ENCODE measurements around the gene ITPRIPL2.

Gene ITPRIPL2

DNA sequence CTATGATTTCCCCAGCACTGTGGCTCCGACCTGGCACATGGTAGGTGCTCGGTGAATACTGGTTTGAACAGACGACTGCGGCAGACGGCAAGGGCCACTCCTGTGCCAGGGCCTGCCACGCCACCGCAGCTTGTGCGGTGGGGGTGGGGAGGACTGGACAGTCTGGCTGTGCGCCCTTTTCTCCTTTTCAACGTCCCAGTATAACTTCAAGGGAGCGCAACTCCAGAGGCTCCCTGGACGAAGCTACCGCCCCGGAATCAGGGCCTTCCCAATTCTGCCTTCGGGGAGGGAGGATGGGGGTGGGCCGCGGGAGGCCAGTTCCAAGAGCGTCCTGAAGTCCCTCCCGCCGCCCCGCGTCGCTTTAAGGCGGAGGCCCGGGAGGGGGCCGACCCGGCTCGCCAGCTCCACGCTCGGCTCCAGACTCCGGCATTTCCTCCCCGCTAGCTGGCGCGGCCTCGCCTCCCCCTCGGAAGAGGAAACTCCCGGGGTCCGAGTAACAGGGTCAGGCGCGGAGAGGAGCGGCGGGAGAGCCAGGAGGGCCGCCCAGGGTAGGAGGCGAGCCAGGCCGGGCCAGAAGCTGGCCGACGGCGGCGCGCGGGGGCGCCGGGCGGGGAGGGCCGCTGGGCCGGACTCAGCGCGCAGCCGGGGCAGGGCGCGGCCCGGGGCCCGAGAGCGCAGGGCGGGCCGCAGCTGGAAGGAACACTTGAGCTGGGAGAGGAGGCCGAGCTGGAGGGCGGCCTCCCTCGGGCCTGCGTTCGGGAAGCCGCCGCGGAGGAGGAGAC is at the start of gene ITPRIPL2:
Gene ITPRIPL2 (plus strand): TSS at position 388 of the 782 bp plus-strand sequence. CDS start 498 bp downstream, outside the sequence.
- DNase-seq: peak; percentile 41

DNA sequence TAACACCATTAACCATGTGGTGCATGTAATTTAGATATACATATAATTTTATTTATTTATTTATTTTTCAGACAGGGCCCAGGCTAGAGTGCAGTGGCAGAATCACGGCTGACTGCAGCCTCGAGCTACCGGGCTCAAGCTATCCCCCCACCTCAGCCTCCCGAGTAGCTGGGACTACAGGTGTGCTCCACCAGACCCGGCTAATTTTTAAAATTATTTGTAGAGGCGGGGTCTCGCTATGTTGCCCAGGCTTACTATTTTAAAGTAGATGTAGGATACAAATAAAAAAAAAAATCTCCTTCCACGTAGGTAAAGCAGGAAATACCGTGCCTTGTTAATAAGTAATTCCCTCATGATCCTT is 46.8 kb upstream of the ITPRIPL2 start:
- no peak for DNase-seq

DNA sequence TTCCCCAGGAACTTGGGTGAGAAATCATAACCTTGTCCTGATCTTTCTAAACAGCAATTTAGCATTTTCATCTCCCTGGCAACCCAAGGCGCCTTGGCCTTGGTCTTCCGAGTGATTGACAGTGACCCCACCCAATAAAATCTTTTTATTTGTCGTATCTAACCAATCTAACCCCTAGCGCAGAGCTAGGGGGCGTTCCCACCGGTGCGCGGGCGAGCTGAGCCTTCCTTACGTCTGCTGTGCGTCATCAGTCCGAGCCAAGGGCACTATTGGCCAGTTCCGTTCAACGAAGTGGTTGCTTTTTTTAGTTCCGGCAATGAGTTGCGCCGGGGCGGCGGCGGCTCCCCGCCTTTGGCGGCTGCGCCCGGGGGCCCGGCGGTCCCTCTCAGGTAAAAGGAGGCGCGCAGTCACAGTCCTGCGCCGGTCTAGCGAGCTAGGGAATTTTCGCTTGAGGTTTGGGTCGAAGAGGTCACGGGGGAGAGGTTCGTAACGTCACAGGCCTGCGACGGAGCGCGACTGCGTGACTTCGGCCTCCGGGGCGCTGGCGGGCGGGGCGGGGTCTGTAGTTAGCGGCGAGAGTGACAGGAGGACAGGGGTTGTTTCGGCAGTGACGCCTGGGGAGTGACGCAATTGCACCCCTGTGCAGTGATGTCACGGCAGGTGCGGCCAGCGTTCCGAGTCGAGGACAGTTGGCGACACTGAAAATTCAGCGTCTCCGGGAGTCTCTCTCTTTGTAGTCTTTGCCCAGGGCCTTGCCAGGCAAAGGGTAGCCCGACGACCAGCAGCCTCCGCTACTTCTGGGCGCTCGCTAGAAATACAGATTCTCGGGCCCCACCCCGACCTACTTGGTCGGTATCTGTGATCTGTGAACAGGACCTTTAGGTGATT is 46.2 kb upstream of the ITPRIPL2 start, which contains the start of gene COQ7:
Gene COQ7 (plus strand): TSS at position 266 of the 888 bp plus-strand sequence. CDS start 51 bp downstream, at position 317.
- peak; percentile 99 for DNase-seq

DNA sequence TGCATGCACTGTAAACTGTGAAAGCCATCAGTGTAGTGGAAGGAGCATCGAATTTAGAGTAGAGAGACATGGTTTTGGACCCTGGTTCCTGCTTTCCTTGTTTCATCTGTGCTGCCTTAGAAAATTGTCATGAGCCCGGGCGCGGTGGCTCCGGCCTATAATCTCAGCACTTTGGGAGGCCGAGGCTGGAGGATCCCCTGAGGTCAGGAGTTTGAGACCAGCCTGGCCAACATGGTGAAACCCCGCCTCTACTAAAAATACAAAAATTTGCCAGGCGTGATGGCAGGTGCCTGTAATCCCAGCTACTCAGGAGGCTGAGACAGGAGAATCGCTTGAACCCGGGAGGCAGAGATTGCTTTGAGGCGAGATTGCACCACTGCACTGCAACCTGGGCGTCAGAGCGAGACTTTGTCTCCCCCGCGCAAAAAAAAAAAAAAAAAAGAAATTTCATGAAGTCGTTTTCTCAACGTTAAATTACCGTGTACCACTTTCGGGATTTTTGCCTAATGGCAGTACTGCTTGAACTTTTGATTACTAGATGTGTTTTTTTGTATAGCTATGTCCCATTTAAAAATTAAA is 45.4 kb upstream of the ITPRIPL2 start:
- DNase-seq: no peak

DNA sequence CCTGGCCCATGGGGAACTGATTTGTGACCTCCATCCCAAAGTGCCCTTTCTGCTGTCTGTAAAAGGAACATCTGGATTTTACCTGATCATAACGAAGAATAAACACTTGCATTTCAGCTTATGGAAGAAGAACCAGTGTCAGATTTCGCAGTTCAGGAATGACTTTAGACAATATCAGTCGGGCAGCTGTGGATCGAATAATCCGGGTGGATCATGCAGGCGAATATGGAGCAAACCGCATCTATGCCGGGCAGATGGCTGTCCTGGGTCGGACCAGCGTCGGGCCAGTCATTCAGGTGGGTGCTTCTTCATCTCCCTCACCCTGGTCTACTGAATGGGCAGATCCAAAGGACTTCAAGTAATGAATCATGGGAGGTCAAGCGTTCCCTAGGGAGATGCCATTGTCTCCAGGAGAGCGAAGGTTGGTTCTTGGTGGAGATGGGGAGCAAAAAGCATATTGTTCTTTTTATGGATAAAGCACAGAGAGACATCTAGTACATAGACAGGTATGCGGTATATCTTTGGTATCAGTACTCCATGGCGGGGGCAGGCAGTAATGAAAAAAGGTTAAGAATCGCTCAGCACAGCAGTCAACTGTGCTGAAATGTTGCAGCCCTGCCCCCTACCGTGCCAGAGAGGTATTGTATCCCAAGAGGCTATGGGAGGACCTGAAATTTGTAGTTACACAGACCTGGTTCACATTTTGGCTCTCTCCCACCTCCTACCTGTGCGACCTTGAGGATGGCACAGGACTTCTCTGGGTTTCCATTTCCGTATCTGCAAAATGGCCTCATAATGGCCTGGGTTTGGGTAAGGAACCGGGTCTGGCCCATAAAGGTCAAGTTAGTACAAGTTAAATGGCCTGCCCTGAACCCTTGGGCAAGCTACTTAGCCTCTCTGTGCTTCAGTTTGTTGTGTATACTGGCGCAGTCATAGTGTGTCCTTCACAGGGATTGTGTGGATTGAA is 41.7 kb upstream of the ITPRIPL2 start:
- DNase-seq: peak; percentile 68

DNA sequence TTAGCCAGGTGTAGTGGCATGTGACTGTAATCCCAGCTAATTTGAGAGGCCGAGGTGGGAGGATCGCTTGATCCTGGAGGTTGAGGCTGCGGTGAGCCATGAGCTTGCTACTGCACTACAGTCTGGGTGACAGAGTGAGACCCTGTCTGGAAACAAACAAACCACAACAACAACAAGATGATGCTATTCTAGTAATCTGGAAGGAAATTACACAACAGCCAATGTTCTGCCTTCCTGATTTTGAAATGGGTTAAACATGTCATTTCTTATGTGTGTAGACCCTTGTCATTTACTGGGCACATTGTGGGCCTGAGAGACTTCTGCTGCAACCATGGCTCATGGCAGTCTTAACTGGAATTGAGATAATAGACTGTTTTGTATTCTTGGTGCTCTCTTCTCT is 40.4 kb upstream of the ITPRIPL2 start:
- no peak for DNase-seq

DNA sequence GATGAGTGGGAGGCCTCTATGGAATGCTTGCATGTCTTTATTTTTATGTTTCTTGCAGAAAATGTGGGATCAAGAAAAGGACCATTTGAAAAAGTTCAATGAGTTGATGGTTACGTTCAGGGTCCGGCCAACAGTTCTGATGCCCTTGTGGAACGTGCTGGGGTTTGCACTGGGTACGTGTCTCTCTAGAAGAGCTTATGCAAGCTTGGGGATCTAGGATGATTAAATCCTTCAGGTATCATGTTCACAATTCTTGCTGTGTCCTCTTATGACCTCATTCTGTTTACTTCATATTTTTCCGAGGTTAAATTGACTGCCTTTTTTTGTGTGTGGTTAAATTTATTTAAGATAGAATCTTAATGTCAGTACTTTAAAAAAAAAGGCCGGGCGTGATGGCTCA is 39.9 kb upstream of the ITPRIPL2 start:
- DNase-seq: no peak

DNA sequence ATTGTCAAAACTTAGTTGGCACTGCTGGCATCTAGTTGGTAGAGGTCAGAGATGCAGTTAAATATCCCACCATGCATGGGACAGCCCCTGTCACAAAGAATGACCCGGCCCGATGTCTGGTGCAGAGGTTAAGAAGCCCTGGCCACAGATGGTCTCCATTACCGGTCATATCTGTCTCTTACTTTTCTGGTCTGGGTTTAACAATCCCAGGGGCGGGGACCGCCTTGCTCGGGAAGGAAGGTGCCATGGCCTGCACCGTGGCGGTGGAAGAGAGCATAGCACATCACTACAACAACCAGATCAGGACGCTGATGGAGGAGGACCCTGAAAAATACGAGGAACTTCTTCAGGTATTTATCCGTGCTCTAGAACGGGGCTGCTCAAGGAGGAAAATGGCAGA is 38.3 kb upstream of the ITPRIPL2 start:
- DNase-seq: no peak

DNA sequence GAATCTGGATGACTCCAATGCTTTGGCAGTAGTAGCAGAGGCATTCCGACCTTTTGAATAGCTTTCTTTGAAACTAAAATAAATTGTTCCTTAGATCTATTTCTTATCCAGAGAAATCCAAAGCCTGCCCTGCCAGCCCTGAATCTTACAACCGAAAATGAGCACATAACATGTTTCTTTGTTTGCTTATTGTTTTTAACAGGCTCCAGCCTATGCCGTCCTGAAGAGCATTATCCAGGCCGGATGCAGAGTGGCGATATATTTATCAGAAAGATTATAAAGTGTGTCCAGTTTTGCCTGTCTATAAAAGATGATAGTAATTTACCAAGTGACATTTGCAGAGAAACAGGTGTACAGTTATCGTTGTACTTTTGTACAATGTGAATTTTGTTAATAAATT is 35.9 kb upstream of the ITPRIPL2 start:
- no peak for DNase-seq

DNA sequence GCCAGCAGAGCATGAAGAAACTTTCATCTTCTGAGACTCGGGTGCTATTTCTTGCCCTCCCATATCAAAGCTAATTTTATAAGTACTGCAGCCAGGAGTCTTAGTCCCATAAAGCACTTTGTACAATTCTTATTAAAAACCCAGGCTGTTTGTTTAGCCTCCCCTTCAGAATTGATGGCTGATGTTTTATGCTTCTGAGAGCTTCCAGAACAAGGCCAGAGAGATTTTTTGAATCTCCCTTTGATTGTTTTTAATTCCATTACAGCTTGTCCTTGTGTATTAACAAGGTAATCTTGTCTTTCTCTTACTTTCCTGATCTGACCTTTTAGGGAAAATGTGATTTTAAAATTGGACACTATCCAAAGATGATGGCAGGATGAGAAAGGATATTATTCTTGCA is 30.1 kb upstream of the ITPRIPL2 start:
- DNase-seq: no peak

DNA sequence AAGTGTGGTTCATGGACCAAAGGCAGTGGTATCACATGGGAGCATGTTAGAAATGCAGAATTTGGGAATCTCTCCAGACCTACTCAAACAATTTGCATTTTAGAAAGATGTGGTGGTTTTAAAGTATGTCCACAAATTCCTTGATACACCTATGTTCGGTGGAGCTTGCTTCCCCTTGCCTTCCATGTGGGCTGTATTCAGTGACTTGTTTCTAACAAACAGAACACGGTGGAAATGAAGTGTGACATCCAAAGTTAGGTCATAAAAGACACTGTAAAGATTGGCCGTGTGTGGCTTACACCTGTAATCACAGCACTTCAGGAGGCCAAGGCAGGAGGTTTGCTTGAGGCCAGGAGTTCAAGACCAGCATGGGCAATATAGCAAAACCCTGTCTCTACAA is 29.6 kb upstream of the ITPRIPL2 start:
- no peak for DNase-seq

DNA sequence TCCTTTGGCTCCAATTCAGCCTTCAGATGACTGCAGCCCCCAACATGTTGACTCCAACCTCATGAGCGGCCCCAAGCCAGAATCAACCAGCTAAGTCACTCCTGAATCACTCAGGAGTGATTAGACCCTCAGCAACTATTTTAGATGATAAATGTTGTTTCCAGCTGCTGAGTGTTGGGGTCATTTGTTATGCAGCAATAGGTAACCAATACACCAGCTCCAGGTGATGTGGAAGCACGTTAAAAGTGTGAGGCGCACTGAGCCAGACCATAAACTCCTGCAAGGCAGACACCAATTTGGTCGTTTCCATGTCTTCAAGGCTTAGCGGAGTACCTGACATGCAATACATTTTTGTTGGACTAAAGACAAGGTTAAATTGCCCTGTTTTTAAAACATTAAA is 28.9 kb upstream of the ITPRIPL2 start:
- no peak for DNase-seq

DNA sequence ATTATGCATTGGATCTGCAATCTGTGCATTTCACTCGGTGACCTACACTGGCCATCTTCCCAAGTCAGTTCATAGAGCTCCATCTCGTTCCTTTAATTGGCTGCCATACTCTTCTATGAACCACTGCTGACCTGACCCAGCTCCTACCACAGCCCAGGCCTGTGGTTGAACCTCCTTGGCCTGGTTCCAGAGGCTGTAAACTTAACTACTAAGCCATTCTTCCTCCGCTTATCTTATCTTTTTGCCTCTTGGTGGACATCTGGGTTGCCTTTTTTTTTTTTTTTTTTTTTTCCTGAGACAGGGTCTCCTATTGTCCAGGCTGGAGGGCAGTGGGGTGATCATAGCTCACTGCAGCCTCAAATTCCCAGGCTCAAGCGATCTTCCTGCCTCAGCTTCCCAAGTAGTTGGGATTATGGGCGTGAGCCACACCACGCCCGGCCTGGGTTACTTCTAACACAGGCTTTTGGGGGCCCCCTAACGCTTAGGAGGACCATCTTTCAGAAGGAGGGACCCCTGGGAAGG is 28.0 kb upstream of the ITPRIPL2 start:
- no peak for DNase-seq

DNA sequence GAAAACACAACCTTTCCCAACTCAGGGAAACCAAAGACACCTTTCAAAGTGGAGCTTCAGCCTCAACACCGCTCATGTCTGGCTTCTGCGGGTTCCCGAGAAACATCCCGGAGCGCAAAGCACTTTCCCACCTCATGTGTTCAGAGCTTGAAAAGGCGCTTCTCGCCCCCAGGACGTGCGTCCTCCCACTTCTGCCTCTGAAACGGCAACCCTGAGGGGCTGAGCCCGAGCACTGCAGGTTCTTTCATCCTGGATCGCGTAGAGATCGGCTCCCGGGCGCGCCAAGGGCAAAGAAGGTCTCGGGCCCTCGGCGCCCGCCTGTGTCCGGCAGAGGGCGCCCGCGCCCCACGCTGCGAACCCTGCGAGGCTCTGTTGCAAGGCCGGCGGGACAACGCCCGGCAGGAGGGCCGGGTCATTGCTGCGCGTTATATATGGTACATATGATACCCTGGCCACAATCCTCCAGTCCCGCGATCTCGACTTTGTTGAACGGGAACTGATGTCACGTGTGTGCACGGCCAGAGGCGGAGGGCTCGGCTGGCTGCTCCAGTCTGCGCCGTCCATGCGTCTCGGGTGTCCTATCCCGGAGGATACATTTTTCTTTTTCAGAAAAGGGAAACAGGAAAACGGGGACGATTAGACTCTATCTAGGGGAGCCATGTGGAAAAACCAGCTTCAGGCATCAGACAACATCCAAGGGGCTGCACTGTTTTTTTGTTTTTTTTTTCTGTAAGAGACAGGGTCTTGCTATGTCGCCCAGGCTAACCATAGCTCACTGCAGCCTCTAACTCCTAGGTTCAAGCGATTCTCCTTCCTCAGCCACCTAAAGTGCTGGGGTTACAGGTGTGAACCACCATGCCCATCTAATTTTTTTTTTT is 27.2 kb upstream of the ITPRIPL2 start:
- DNase-seq: peak; percentile 89

DNA sequence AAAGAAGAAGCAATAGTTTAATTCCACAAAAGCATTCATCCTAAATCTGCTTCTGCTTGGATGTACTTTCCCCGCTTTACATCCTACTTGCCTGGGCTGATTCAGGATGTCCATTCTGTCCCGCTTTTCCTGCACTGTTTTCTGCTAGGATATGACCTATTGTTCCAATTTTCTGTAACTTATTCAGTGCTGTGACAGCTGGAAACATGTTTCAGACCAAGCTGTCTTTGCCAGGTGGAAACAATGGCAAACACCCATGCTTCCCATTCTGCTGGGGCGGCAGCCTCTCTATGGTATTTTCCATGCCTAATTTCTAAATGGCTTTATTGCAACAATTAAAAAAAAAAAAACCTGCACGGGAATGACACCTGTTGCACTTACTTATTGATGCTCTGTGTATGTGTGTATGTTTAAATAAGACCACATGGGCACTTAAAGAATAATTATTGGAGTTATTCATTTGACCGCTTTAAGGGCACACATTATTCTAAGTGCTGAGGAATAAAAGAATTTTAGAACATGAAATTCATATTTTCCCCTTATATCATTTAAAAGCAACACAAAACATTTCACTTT is 25.3 kb upstream of the ITPRIPL2 start:
- DNase-seq: no peak

DNA sequence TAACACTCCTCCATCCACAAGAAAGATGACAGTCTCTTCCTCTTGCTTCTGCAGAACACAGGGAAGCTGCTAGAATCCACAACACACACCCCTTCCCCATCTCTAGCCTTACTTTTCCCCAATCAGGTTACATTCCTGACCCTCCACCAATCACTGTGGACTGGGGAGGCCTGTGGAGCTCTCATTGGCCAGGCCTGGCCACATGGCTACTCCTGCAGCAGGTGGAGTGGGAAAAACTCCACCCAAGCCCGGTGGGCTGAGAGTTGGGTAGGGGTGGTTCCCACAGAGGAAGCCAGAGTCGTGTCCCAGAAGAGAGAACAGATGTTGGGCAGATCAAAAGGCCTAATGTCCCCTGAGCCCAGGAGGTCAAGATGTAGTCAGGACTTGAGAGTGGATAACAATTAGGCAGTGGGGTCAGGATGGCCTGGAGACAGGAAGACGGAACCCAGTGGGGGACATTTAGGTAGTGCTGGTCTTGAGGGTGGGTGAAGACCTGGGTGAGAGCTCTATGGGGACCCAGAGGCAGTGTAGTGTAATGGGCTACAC is 24.3 kb upstream of the ITPRIPL2 start:
- no peak for DNase-seq

DNA sequence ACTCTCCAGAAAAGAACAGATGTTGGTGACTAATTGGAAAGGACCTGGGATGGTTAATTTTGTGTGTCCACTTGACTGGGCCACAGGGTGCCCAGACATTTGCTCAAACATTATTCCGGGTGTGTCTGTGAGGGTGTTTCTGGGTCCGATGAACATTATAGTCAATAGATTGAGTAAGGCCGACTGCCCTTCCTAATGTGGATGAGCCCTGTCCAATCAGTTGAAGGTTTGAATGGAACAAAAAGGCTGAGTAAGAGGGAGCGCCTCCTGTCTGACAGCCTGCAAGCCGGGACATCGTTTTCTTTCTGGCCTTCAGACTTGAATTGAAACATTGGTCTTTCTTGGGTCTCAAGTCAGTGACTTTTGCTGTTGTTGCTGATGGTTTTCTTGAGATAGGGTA is 22.8 kb upstream of the ITPRIPL2 start:
- no peak for DNase-seq

DNA sequence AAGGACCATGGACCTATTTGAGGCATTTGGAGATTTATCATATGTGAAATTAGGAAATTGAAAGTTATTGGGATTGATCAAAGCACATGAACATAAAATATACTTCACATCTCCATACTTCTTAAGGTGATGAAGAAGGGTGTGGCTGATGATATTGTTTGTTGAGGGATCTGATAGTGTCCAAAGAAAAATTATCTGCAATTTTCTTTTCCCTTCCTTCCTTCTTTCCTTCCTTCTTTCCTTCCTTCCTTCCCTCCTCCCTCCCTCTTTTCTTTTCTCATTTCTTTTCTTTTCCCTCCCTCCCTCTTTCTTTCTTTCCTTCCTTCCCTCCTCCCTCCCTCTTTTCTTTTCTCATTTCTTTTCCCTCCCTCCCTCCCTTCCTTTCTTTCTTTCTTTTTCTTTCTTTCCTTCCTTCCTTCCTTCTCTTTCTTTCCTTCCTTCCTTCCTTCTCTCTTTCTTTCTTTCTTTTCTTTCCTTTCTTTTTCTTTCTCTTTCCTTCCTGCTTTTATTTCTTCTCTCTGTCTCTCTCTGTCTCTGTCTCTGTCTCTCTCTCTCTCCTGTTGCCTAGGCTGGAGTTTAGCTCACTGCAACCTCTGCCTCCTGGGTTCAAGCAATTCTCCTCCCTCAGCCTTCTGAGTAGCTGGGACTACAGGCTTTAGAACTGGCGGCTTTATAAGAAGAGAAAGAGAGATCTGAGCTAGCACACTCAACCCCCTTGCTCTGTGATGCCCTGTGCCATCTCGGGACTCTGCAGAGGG is 20.9 kb upstream of the ITPRIPL2 start:
- no peak for DNase-seq

Measured in activated CD4-positive, alpha-beta T cell treated with anti-CD3 and anti-CD28 coated beads, Interleukin-2, Interleukin-6, amounts not matched to agents 100 ng/mL and 50 ng/mL, durations not matched to agents 16 hours and 8 hours (primary cell).